Vagina (tissue), 2 donors: ENCODE measurements around the gene NHSL2.

Experiments used
- POLR2A ChIP-seq, 2 donors: fragments of 450-650 bp; IDR thresholded peaks; one replicate each; pipeline ENCODE4 v1.6.1; 2017; ENCODE audit warnings: antibody characterized with exemption in 2 of 2, mild to moderate bottlenecking in 2 of 2, moderate library complexity in 2 of 2
- POLR2AphosphoS5 ChIP-seq, 2 donors: sonication (generic); formaldehyde crosslinking; IDR thresholded peaks; one replicate each; pipeline ENCODE4 v1.9.0; 2017; ENCODE audit warnings: antibody characterized with exemption in 2 of 2, mild to moderate bottlenecking in 2 of 2, low read depth in 1 of 2; ENCODE audit not compliant: insufficient read depth in 1 of 2
- TF ChIP-seq, protein P1 (sequence below), 3 experiments: fragments of 450-650 bp in 2 of 3; fragments of 200-600 bp in 1 of 3; sonication (generic) in 1 of 3; IDR thresholded peaks; one replicate each; pipeline ENCODE4 v1.5.1; 2017 to 2019; ENCODE audit warnings: antibody characterized with exemption in 3 of 3, mild to moderate bottlenecking in 2 of 3, moderate library complexity in 2 of 3

- TF ChIP-seq, protein P1, sequence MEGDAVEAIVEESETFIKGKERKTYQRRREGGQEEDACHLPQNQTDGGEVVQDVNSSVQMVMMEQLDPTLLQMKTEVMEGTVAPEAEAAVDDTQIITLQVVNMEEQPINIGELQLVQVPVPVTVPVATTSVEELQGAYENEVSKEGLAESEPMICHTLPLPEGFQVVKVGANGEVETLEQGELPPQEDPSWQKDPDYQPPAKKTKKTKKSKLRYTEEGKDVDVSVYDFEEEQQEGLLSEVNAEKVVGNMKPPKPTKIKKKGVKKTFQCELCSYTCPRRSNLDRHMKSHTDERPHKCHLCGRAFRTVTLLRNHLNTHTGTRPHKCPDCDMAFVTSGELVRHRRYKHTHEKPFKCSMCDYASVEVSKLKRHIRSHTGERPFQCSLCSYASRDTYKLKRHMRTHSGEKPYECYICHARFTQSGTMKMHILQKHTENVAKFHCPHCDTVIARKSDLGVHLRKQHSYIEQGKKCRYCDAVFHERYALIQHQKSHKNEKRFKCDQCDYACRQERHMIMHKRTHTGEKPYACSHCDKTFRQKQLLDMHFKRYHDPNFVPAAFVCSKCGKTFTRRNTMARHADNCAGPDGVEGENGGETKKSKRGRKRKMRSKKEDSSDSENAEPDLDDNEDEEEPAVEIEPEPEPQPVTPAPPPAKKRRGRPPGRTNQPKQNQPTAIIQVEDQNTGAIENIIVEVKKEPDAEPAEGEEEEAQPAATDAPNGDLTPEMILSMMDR (IDR thresholded peaks at IDR 0.05) = no peak
- TF ChIP-seq POLR2AphosphoS5 (IDR thresholded peaks at IDR 0.05; ENCODE audit: insufficient read depth in 1 of 2, low read depth in 1 of 2) (no peak), POLR2A (IDR thresholded peaks at IDR 0.05) (no peak)
Observed at GRCh38 chrX:72001906-72002305, 91.3 kb downstream of the NHSL2 start.
